Activated gamma-delta T cell (primary cell): ENCODE data around the gene WFDC12.

ENCODE experiments used
- DNase-seq: peaks from one replicate; lab custom pipeline; 2025; lab: John Stamatoyannopoulos, UW

Gene WFDC12

GRCh38 chr20:45090481-45090880 is 33.8 kb downstream of the WFDC12 start:
- DNase-seq, result no peak

- DNase-seq, result no peak
These were observed 36.0 kb downstream of the WFDC12 start for GRCh38 chr20:45088247-45088646.

GRCh38 chr20:45087814-45088213 is 36.5 kb downstream of the WFDC12 start:
- no peak for DNase-seq

- DNase-seq, result no peak
These were observed 37.0 kb downstream of the WFDC12 start for GRCh38 chr20:45087097-45087790.

- no peak for DNase-seq
These were observed 38.4 kb downstream of the WFDC12 start for GRCh38 chr20:45085867-45086266.

GRCh38 chr20:45085289-45085688 is 39.0 kb downstream of the WFDC12 start:
- DNase-seq, result no peak

GRCh38 chr20:45083127-45083526 is 41.1 kb downstream of the WFDC12 start:
- DNase-seq, result no peak

GRCh38 chr20:45082468-45082867 is 41.8 kb downstream of the WFDC12 start:
- DNase-seq, result no peak

- no peak for DNase-seq
These were observed 43.2 kb downstream of the WFDC12 start for GRCh38 chr20:45080867-45081624.

- DNase-seq, result no peak
These were observed 46.7 kb downstream of the WFDC12 start for GRCh38 chr20:45077559-45077958.
